HEK293 (cell line): ENCODE results near the gene LSM14B.

Source experiments
- CTCF ChIA-PET: fragments of 350-600 bp; formaldehyde crosslinking; extraction: SDS; loops from one replicate; lab custom pipeline; 2021; ENCODE audit warnings: antibody characterized with exemption; lab: Yijun Ruan, JAX
- POLR2A ChIA-PET: fragments of 300-600 bp; formaldehyde crosslinking; extraction: SDS; loops from one replicate; lab custom pipeline; 2020; ENCODE audit warnings: antibody characterized with exemption, inconsistent platforms; lab: Yijun Ruan, JAX
- H3K27ac ChIP-seq: fragments of 200-500 bp; sonication (Bioruptor generic); 2 replicates; pipeline ENCODE4 v1.5.1; 2014; ENCODE audit warnings: low read depth, low read length, control low read depth, inconsistent platforms; ENCODE audit errors: extremely low read depth
- H3K36me3 ChIP-seq, 2 experiments: fragments of 200-500 bp in 1 of 2; sonication (Bioruptor generic) in 1 of 2; 1 replicate in 1 of 2; 2 replicates in 1 of 2; pipeline ENCODE4 v1.5.1; 2014 to 2017; ENCODE audit warnings: inconsistent platforms in 2 of 2, low read length in 2 of 2; ENCODE audit not compliant: control insufficient read depth in 2 of 2, insufficient read depth in 1 of 2
- H3K4me1 ChIP-seq: fragments of 200-500 bp; sonication (Bioruptor generic); 2 replicates; pipeline ENCODE4 v1.5.1; 2014; ENCODE audit warnings: mild to moderate bottlenecking, low read length, inconsistent platforms; ENCODE audit not compliant: control insufficient read depth, insufficient read depth
- H3K4me3 ChIP-seq: 2 replicates; pipeline ENCODE4 v1.5.1; 2011; ENCODE audit warnings: low read depth, mild to moderate bottlenecking, control low read depth, low read length, moderate library complexity
- H3K9me3 ChIP-seq: fragments of 200-500 bp; sonication (Bioruptor generic); 2 replicates; pipeline ENCODE4 v1.5.1; 2014; ENCODE audit warnings: low read depth, low read length, inconsistent platforms; ENCODE audit not compliant: control insufficient read depth, insufficient read depth
- GLI4 ChIP-seq: fragments of 450-650 bp; formaldehyde crosslinking; IDR thresholded peaks from 2 replicates; pipeline ENCODE4 v1.5.1; 2016; ENCODE audit warnings: missing biosample characterization, missing genetic modification characterization
- MYNN ChIP-seq: fragments of 450-650 bp; formaldehyde crosslinking; IDR thresholded peaks from 2 replicates; pipeline ENCODE4 v1.5.1; 2016; ENCODE audit warnings: missing biosample characterization, missing genetic modification characterization, borderline replicate concordance
- SCRT1 ChIP-seq: fragments of 450-650 bp; formaldehyde crosslinking; IDR thresholded peaks from 2 replicates; pipeline ENCODE4 v1.5.1; 2016; ENCODE audit warnings: missing biosample characterization, missing genetic modification characterization, borderline replicate concordance
- SETDB1 ChIP-seq: IDR thresholded peaks from one replicate; pipeline ENCODE4 v1.6.1; 2017; ENCODE audit warnings: mild to moderate bottlenecking, low read length, moderate library complexity, mixed read lengths; ENCODE audit not compliant: insufficient read length
- SP7 ChIP-seq: fragments of 450-650 bp; formaldehyde crosslinking; IDR thresholded peaks from 2 replicates; pipeline ENCODE4 v1.5.1; 2016; ENCODE audit warnings: missing biosample characterization, missing genetic modification characterization
- ZFP69B ChIP-seq: fragments of 450-650 bp; formaldehyde crosslinking; IDR thresholded peaks from 2 replicates; pipeline ENCODE4 v1.5.1; 2016; ENCODE audit warnings: missing biosample characterization, missing genetic modification characterization
- ZNF132 ChIP-seq: fragments of 450-650 bp; formaldehyde crosslinking; IDR thresholded peaks from 2 replicates; pipeline ENCODE4 v1.5.1; 2017; ENCODE audit warnings: missing biosample characterization, missing genetic modification characterization, borderline replicate concordance
- ZNF140 ChIP-seq: fragments of 450-650 bp; formaldehyde crosslinking; IDR thresholded peaks from 2 replicates; pipeline ENCODE4 v1.5.1; 2016; ENCODE audit warnings: missing biosample characterization, missing genetic modification characterization
- ZNF155 ChIP-seq: fragments of 450-650 bp; formaldehyde crosslinking; IDR thresholded peaks from 2 replicates; pipeline ENCODE4 v1.5.1; 2016; ENCODE audit warnings: missing biosample characterization, missing genetic modification characterization
- ZNF184 ChIP-seq: fragments of 450-650 bp; IDR thresholded peaks from 2 replicates; pipeline ENCODE4 v1.5.1; 2018; ENCODE audit warnings: missing biosample characterization, mild to moderate bottlenecking, missing genetic modification characterization
- ZNF214 ChIP-seq: fragments of 450-650 bp; formaldehyde crosslinking; IDR thresholded peaks from 2 replicates; pipeline ENCODE4 v1.5.1; 2017; ENCODE audit warnings: missing biosample characterization, mild to moderate bottlenecking, missing genetic modification characterization, borderline replicate concordance
- ZNF221 ChIP-seq: fragments of 450-650 bp; formaldehyde crosslinking; IDR thresholded peaks from 2 replicates; pipeline ENCODE4 v1.5.1; 2017; ENCODE audit warnings: missing biosample characterization, missing genetic modification characterization, borderline replicate concordance
- ZNF292 ChIP-seq: fragments of 450-650 bp; formaldehyde crosslinking; IDR thresholded peaks from 2 replicates; pipeline ENCODE4 v1.5.1; 2016; ENCODE audit warnings: low read depth, missing biosample characterization, missing genetic modification characterization, borderline replicate concordance
- ZNF341 ChIP-seq: fragments of 450-650 bp; formaldehyde crosslinking; IDR thresholded peaks from 2 replicates; pipeline ENCODE4; 2016; ENCODE audit warnings: low read depth, missing biosample characterization, missing genetic modification characterization
- ZNF549 ChIP-seq: fragments of 450-650 bp; IDR thresholded peaks from 2 replicates; pipeline ENCODE4 v1.5.1; 2018; ENCODE audit warnings: missing biosample characterization, missing genetic modification characterization, mild to moderate bottlenecking, inconsistent platforms, moderate library complexity
- ZNF626 ChIP-seq: fragments of 450-650 bp; sonication (Bioruptor Pico); formaldehyde crosslinking; IDR thresholded peaks from 2 replicates; pipeline ENCODE4 v1.5.1; 2018; ENCODE audit warnings: missing biosample characterization, missing genetic modification characterization, inconsistent platforms
- ZNF645 ChIP-seq: fragments of 450-650 bp; formaldehyde crosslinking; IDR thresholded peaks from 2 replicates; pipeline ENCODE4; 2016; ENCODE audit warnings: missing biosample characterization, missing genetic modification characterization
- ZNF658 ChIP-seq: fragments of 450-650 bp; formaldehyde crosslinking; IDR thresholded peaks from 2 replicates; pipeline ENCODE4; 2016; ENCODE audit warnings: missing biosample characterization, missing genetic modification characterization
- ZNF707 ChIP-seq: fragments of 450-650 bp; formaldehyde crosslinking; IDR thresholded peaks from 2 replicates; pipeline ENCODE4 v1.5.1; 2016; ENCODE audit warnings: missing biosample characterization, missing genetic modification characterization
- ZNF791 ChIP-seq: fragments of 450-650 bp; formaldehyde crosslinking; IDR thresholded peaks from 2 replicates; pipeline ENCODE4 v1.5.1; 2016; ENCODE audit warnings: missing biosample characterization, missing genetic modification characterization
- TF ChIP-seq, protein P1 (sequence below): fragments of 450-650 bp; formaldehyde crosslinking; IDR thresholded peaks from 2 replicates; pipeline ENCODE4 v1.5.1; 2016; ENCODE audit warnings: missing biosample characterization, missing genetic modification characterization
- TF ChIP-seq, protein P2 (sequence below): fragments of 450-650 bp; formaldehyde crosslinking; IDR thresholded peaks from 2 replicates; pipeline ENCODE4 v1.5.1; 2016; ENCODE audit warnings: missing biosample characterization, missing genetic modification characterization

Gene LSM14B

GRCh38 chr20:62121776-62122653 lies at the start of gene LSM14B (continued):
- TF ChIP-seq ZNF341 (peak; percentile 84), ZNF214 (no peak)

DNA sequence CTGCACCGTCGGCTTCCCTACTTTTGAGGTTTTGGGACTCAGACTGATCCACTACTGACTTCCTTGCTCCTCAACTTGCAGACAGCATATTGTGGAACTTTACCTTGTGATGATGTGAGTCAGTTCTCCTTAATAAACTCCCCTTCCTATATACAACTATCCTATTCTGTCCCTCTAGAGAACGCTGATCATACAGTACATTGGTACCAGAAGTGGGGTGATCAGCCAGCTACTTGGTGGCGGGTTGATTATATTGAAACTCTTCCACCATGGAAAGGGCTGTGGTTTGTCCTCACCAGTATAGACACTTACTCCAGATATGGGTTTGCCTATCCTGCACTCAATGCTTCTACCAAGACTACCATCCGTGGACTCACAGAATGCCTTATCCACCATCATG lies 49.0 kb upstream of the LSM14B start:
- Histone ChIP-seq H3K36me3 (no peaks in the 10 kb centered on the region), H3K27ac (no peak overlapping the region)
- TF ChIP-seq ZNF292 (tag by site-specific recombination) (no peak), SP7 (tag by site-specific recombination) (no peak), ZNF132 (tag by site-specific recombination) (no peak), ZNF707 (tag by site-specific recombination) (peak; percentile 90), ZFP69B (tag by site-specific recombination) (no peak), ZNF645 (tag by site-specific recombination) (no peak)
- TF ChIP-seq, all 188 proteins: peak for 1
- no peaks in the 10 kb centered on the region for H3K9me3 ChIP-seq
- H3K4me3 ChIP-seq: no peak overlapping the region
- no peaks in the 10 kb centered on the region for H3K4me1 ChIP-seq
- POLR2A ChIA-PET: no interaction called here
- CTCF ChIA-PET: no interaction called here

DNA sequence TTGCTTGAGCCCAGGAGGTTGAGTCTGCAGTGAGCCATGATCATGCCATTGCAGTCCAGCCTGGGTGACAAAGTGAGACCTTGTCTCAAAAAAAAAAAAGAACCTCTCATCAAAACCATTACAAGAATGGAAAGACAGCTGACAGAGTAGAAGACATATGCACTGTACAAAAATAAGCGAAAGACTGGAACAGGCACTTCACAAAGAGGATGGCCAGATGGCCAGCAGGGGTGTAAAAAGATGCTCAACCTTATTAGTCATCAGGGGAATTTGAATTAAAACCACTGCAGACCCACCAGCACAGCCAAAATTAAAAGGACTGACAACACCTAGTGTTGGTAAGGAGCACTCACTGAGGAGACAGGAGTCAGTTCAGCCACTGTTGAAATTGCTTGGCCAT lies 43.1 kb upstream of the LSM14B start:
- TF ChIP-seq ZNF184 (tag by site-specific recombination) (no peak), SETDB1 (peak; percentile 40)
- no peaks in the 10 kb centered on the region for H3K4me1 ChIP-seq
- no peak overlapping the region for H3K27ac ChIP-seq
- H3K4me3 ChIP-seq: no peak overlapping the region
- H3K36me3 ChIP-seq: no peaks in the 10 kb centered on the region
- CTCF ChIA-PET: no interaction called here
- POLR2A ChIA-PET: no interaction called here
- H3K9me3 ChIP-seq: no peaks in the 10 kb centered on the region

GRCh38 chr20:62080249-62080990 lies 41.9 kb upstream of the LSM14B start:
- Histone ChIP-seq H3K36me3 (no peaks in the 10 kb centered on the region), H3K9me3 (no peaks in the 10 kb centered on the region), H3K4me1 (no peaks in the 10 kb centered on the region), H3K27ac (no peak overlapping the region), H3K4me3 (no peak overlapping the region)
- CTCF ChIA-PET: interaction anchor here (0.9 kb wide), 1 partner anchor 13 kb away, joined by 4 read pairs; no protein-coding TSS in a partner anchor
- POLR2A ChIA-PET: no interaction called here
- TF ChIP-seq SCRT1 (tag by site-specific recombination) (no peak), ZNF221 (tag by site-specific recombination) (no peak), ZNF549 (tag by site-specific recombination) (no peak), ZNF626 (tag by site-specific recombination) (no peak), ZNF791 (tag by site-specific recombination) (no peak), ZNF155 (tag by site-specific recombination) (no peak), ZNF658 (tag by site-specific recombination) (no peak), GLI4 (tag by site-specific recombination) (no peak), ZNF140 (tag by site-specific recombination) (no peak), MYNN (tag by site-specific recombination) (no peak)
- TF ChIP-seq, protein P1, sequence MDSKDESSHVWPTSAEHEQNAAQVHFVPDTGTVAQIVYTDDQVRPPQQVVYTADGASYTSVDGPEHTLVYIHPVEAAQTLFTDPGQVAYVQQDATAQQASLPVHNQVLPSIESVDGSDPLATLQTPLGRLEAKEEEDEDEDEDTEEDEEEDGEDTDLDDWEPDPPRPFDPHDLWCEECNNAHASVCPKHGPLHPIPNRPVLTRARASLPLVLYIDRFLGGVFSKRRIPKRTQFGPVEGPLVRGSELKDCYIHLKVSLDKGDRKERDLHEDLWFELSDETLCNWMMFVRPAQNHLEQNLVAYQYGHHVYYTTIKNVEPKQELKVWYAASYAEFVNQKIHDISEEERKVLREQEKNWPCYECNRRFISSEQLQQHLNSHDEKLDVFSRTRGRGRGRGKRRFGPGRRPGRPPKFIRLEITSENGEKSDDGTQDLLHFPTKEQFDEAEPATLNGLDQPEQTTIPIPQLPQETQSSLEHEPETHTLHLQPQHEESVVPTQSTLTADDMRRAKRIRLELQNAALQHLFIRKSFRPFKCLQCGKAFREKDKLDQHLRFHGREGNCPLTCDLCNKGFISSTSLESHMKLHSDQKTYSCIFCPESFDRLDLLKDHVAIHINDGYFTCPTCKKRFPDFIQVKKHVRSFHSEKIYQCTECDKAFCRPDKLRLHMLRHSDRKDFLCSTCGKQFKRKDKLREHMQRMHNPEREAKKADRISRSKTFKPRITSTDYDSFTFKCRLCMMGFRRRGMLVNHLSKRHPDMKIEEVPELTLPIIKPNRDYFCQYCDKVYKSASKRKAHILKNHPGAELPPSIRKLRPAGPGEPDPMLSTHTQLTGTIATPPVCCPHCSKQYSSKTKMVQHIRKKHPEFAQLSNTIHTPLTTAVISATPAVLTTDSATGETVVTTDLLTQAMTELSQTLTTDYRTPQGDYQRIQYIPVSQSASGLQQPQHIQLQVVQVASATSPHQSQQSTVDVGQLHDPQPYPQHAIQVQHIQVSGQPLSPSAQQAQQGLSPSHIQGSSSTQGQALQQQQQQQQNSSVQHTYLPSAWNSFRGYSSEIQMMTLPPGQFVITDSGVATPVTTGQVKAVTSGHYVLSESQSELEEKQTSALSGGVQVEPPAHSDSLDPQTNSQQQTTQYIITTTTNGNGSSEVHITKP (tag by site-specific recombination): peak; percentile 94
- TF ChIP-seq, protein P2, sequence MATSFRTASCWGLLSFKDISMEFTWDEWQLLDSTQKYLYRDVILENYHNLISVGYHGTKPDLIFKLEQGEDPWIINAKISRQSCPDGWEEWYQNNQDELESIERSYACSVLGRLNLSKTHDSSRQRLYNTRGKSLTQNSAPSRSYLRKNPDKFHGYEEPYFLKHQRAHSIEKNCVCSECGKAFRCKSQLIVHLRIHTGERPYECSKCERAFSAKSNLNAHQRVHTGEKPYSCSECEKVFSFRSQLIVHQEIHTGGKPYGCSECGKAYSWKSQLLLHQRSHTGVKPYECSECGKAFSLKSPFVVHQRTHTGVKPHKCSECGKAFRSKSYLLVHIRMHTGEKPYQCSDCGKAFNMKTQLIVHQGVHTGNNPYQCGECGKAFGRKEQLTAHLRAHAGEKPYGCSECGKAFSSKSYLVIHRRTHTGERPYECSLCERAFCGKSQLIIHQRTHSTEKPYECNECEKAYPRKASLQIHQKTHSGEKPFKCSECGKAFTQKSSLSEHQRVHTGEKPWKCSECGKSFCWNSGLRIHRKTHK (tag by site-specific recombination): no peak
